Glutamatergic neuron (in vitro differentiated cells): Measurements from ENCODE around the gene IFFO2. TPM values are rescaled to one million over a fixed set of nuclear protein-coding genes. Genes with fewer than 3 reads are reported as not detected.

ENCODE experiments used
- DNase-seq: peaks from one replicate; pipeline ENCODE4 v3.0.0; 2022
- H3K27ac Mint-ChIP-seq: one replicate; pipeline ENCODE4 v1.8.0; 2020; ENCODE audit warnings: mild to moderate bottlenecking, mixed read lengths, inconsistent platforms; ENCODE audit not compliant: unreplicated experiment
- H3K27me3 Mint-ChIP-seq: one replicate; pipeline ENCODE4 v1.8.0; 2020; ENCODE audit warnings: mild to moderate bottlenecking, moderate library complexity, mixed read lengths, inconsistent platforms; ENCODE audit not compliant: unreplicated experiment
- H3K36me3 Mint-ChIP-seq: one replicate; pipeline ENCODE4 v1.8.0; 2020; ENCODE audit warnings: mild to moderate bottlenecking, mixed read lengths, inconsistent platforms; ENCODE audit not compliant: unreplicated experiment
- H3K4me1 Mint-ChIP-seq: one replicate; pipeline ENCODE4 v1.8.0; 2020; ENCODE audit warnings: mild to moderate bottlenecking, low read depth, mixed read lengths, inconsistent platforms; ENCODE audit not compliant: unreplicated experiment
- H3K4me3 Mint-ChIP-seq: one replicate; pipeline ENCODE4 v1.8.0; 2020; ENCODE audit warnings: mild to moderate bottlenecking, mixed read lengths, inconsistent platforms; ENCODE audit not compliant: unreplicated experiment
- H3K9me3 Mint-ChIP-seq: one replicate; pipeline ENCODE4 v1.8.0; 2020; ENCODE audit warnings: mild to moderate bottlenecking, moderate library complexity, mixed read lengths, inconsistent platforms; ENCODE audit not compliant: unreplicated experiment
- total RNA-seq: library from RNA; stranded (reverse); fragmentation: NEBNext Ultra II Directional; extraction: Animal tissue kit (Norgen Biotek cat#: 25700); gene quantifications from one replicate; pipeline ENCODE4 v1.2.1, GENCODE V29; 2021; ENCODE audit not compliant: unreplicated experiment
- TF ChIP-seq, protein P1 (sequence below): fragments of 200-600 bp; sonication (generic); IDR thresholded peaks from one replicate; pipeline ENCODE4 v1.5.0; 2021; ENCODE audit not compliant: partially characterized antibody, unreplicated experiment

Gene IFFO2
- total RNA-seq, 1 donor from 2014 or later = 107 TPM

DNA sequence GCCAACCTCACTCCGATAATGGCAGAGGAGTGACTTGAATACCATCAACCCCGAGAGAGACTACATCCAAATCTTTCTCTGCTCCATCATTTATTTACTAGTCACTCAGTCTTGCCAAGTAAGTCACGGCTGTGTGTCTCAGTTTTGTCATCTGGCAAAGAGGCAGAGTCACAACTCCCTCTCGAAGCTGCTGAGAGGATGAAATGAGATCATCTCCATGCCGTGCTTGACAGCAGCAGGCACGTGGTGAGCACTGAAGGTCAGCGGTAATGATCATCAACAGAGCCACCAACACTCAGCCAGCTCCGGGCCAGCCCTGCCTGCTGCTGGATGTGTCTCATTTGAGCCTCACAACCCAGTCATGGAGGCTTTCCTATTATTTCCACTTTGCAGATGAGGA is 74.0 kb downstream of the IFFO2 start:
- no peaks in the 10 kb centered on the region for H3K36me3 Mint-ChIP-seq

DNA sequence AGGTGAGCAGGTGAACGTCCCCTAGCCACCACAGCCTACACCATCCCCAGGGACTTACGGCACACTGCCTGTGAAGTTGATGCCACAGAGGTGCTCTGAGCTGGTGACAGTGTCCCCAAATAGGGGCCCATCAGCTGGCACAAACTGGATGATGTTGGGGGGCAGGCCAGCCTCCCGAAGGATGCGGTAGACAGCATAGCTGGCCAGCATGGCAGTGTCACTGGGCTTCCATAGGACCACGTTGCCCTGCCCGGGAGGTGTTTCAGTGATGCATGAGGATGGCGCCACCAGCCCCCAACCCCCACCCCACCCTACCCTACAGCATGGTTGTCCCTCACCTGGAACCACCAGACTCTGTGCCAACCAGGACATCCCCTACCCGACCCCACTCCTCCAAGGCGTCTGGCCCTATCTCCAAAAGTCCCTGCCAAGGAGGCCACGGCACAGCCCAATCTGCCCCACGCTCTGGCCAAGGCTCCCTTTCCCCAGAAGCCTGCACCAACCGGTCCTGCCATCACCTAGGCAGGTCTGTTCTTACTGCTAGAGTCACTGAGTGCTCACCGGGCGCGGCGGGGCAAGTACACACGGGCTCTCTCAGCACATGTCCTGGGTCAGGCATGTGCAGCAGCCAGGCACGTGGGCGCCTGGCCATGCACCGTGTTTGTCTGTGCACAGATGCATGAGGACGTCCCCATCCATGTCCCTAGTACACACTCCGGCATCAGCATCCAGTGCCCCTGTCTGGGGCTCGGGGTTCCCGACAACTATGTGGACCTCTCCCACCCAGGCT is 74.6 kb downstream of the IFFO2 start:
- no peaks in the 10 kb centered on the region for H3K36me3 Mint-ChIP-seq
- H3K27ac Mint-ChIP-seq = no peak overlapping the region
- no peaks in the 10 kb centered on the region for H3K4me1 Mint-ChIP-seq
- H3K27me3 Mint-ChIP-seq = peaks cover 5% of the 10 kb centered on the region
- H3K4me3 Mint-ChIP-seq = no peak overlapping the region
- DNase-seq = no peak
- peaks cover 4% of the 10 kb centered on the region for H3K9me3 Mint-ChIP-seq
- TF ChIP-seq, protein P1, sequence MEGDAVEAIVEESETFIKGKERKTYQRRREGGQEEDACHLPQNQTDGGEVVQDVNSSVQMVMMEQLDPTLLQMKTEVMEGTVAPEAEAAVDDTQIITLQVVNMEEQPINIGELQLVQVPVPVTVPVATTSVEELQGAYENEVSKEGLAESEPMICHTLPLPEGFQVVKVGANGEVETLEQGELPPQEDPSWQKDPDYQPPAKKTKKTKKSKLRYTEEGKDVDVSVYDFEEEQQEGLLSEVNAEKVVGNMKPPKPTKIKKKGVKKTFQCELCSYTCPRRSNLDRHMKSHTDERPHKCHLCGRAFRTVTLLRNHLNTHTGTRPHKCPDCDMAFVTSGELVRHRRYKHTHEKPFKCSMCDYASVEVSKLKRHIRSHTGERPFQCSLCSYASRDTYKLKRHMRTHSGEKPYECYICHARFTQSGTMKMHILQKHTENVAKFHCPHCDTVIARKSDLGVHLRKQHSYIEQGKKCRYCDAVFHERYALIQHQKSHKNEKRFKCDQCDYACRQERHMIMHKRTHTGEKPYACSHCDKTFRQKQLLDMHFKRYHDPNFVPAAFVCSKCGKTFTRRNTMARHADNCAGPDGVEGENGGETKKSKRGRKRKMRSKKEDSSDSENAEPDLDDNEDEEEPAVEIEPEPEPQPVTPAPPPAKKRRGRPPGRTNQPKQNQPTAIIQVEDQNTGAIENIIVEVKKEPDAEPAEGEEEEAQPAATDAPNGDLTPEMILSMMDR = no peak

More for the DNA sequence above, 74.0 kb downstream of the IFFO2 start:
- H3K27ac Mint-ChIP-seq = no peak overlapping the region
- peaks cover 4% of the 10 kb centered on the region for H3K9me3 Mint-ChIP-seq
- TF ChIP-seq, protein P1 = no peak
- H3K4me1 Mint-ChIP-seq = no peaks in the 10 kb centered on the region
- DNase-seq = no peak
- H3K4me3 Mint-ChIP-seq = no peak overlapping the region
- H3K27me3 Mint-ChIP-seq = peaks cover 5% of the 10 kb centered on the region

DNA sequence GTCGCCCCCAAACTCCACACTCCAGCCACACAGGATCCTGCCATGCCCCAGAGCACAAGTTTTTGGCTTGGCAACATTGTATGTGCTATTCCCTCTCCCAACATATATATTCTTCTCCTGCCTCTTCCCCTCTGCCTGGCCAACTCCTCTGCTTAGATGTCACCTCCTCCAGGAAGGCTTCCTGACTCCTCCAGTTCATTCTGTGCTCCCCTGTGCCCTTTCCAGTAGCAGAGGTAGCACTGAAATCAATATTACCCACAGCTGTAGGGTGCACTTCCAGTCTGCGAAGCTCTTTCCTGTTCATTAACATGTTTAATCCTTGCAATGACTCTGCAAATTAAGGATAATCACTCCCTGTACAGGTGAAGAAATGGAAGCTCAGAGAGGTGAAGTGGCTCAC is 75.3 kb downstream of the IFFO2 start:
- no peaks in the 10 kb centered on the region for H3K4me1 Mint-ChIP-seq
- TF ChIP-seq, protein P1 = no peak
- no peaks in the 10 kb centered on the region for H3K36me3 Mint-ChIP-seq
- H3K4me3 Mint-ChIP-seq = no peak overlapping the region
- peaks cover 5% of the 10 kb centered on the region for H3K27me3 Mint-ChIP-seq
- no peak overlapping the region for H3K27ac Mint-ChIP-seq
- DNase-seq = no peak
- H3K9me3 Mint-ChIP-seq = peaks cover 4% of the 10 kb centered on the region

DNA sequence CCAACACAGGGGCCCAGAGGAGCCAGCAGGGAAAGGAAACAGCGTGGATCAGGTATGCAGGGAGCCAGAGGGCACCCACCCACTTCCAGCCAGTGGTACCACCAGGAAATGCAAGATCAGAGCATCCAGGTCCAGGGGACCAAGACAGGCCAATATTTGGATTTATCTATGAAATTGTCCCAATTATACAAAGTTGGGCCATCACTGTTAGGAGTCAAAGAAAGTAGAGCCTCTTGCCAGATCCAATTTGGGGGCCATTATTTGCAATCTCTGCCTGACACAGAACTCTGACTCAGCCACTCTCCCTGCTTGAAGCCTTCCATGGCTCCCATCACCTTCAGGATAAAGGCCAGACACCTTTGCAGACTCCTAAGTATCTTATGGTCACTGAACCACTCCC is 75.9 kb downstream of the IFFO2 start:
- TF ChIP-seq, protein P1 = no peak
- peaks cover 5% of the 10 kb centered on the region for H3K27me3 Mint-ChIP-seq
- DNase-seq = no peak
- H3K27ac Mint-ChIP-seq = no peak overlapping the region
- H3K36me3 Mint-ChIP-seq = no peaks in the 10 kb centered on the region
- H3K4me1 Mint-ChIP-seq = no peaks in the 10 kb centered on the region
- no peak overlapping the region for H3K4me3 Mint-ChIP-seq
- H3K9me3 Mint-ChIP-seq = peaks cover 4% of the 10 kb centered on the region

DNA sequence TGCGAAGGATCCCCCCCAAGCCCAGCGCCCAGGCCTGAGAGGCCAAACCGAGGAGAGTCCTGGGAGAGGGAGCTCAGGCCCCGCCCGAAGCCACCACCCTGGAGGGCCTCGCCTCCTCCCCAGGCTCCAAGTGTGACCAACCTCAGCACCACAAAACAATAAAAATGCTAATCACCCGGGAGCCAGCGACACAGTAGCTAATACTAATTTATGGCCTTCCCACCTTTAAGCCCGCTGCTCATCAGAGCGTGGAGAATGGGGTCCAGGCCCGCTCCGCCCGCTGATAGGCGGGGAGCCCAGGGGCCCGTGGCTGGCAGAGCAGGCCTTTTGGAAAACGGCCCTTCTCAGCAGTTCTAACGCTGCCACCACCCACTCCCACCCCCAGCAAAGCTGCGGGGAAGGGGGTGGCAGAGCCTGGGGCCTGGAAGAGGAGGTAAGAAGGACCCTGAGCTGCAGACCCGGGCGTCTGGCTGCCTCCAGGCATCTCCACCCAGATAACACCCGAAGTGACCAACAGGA is 76.6 kb downstream of the IFFO2 start:
- Mint-ChIP-seq H3K36me3 (no peaks in the 10 kb centered on the region), H3K4me3 (no peak overlapping the region), H3K27ac (no peak overlapping the region), H3K9me3 (peaks cover 4% of the 10 kb centered on the region), H3K4me1 (no peaks in the 10 kb centered on the region), H3K27me3 (peaks cover 5% of the 10 kb centered on the region)
- DNase-seq = no peak
- TF ChIP-seq, protein P1 = no peak
